Stomach (tissue), 19 donors: ENCODE results near the gene JRKL. TPM values are rescaled to one million over a fixed set of nuclear protein-coding genes. Genes with fewer than 3 reads are reported as not detected.

Experiments
- DNase-seq, 2 donors: peaks; one replicate each; pipeline versions ENCODE4 v3.0.0 to v3.0.0-alpha.2; 2013 to 2019
- H3K27ac ChIP-seq, 5 donors: fragments of 200-600 bp in 4 of 5; sonication (generic) in 4 of 5; one replicate each; pipeline ENCODE4 v1.5.1; 2013 to 2019; ENCODE audit warnings: mild to moderate bottlenecking in 1 of 5, moderate library complexity in 1 of 5
- H3K27me3 ChIP-seq, 3 donors: fragments of 200-600 bp; sonication (generic); one replicate each; pipeline ENCODE4 v1.5.1; 2017 to 2019; ENCODE audit warnings: mixed run types in 1 of 3
- H3K36me3 ChIP-seq, 4 donors: fragments of 200-600 bp; sonication (generic); 1 replicate in 3 of 4; 2 replicates in 1 of 4; pipeline ENCODE4 v1.5.1; 2016 to 2019
- H3K4me1 ChIP-seq, 4 donors: fragments of 200-600 bp; sonication (generic); one replicate each; pipeline ENCODE4 v1.5.1; 2016 to 2019
- H3K4me3 ChIP-seq, 4 donors: fragments of 200-600 bp; sonication (generic) in 3 of 4; one replicate each; pipeline ENCODE4 v1.5.1; 2016 to 2019; ENCODE audit warnings: mild to moderate bottlenecking in 1 of 4
- H3K9me3 ChIP-seq, 4 donors: fragments of 200-600 bp; sonication (generic); one replicate each; pipeline ENCODE4 v1.5.1; 2016 to 2019
- EP300 ChIP-seq: sonication (generic); formaldehyde crosslinking; IDR thresholded peaks from one replicate; pipeline ENCODE4 v1.6.1; 2017; ENCODE audit warnings: antibody characterized with exemption
- POLR2A ChIP-seq, 4 donors: fragments of 450-650 bp; IDR thresholded peaks; one replicate each; pipeline ENCODE4 v1.6.1; 2016; ENCODE audit warnings: antibody characterized with exemption in 4 of 4, control low read depth in 2 of 4, mild to moderate bottlenecking in 1 of 4, moderate library complexity in 1 of 4
- POLR2AphosphoS5 ChIP-seq, 3 donors: sonication (generic); formaldehyde crosslinking; IDR thresholded peaks; one replicate each; pipeline ENCODE4 v1.6.1; 2016; ENCODE audit warnings: antibody characterized with exemption in 3 of 3
- WGBS, 5 donors: extraction: QIAGEN DNeasy Blood & Tissue Kit in 3 of 5; methylation state at CpG; one replicate each; pipeline versions ENCODE4 v1.1.5 to v1.1.7; 2013 to 2018; 5-methylcytosine and 5-hydroxymethylcytosine counted together
- intact Hi-C: fragments of 100-400 bp; cut with DNase I; formaldehyde crosslinking; loops from one replicate; pipeline ENCODE4 v1.15.1; 2023; ENCODE audit warnings: low total_unique reads
- long read RNA-seq, 10 donors: transcript quantifications; one replicate each; lab custom pipeline, GENCODE V29; 2026
- polyA plus RNA-seq, 3 donors: library from polyadenylated mRNA; stranded (reverse); fragments of 200-250 nt; gene quantifications; one replicate each; pipeline ENCODE4 v1.2.3, GENCODE V29; 2013
- total RNA-seq, 5 donors: library from RNA; depleted of rRNA; stranded (reverse); fragments of >200 nt; gene quantifications; one replicate each; pipeline versions ENCODE4 v1.1.0 to v1.2.3, GENCODE V29; 2014 to 2016
- TF ChIP-seq, protein P1 (sequence below), 7 experiments: fragments of 450-650 bp in 4 of 7; fragments of 200-600 bp in 3 of 7; sonication (generic) in 3 of 7; IDR thresholded peaks; one replicate each; pipeline ENCODE4 v1.5.1; 2016 to 2019; ENCODE audit warnings: antibody characterized with exemption in 7 of 7, control low read depth in 2 of 7, mild to moderate bottlenecking in 1 of 7
- donor health status: healthy with polysubstance abuse.
- donor health status: Bipolar disorder and iron deficiency.
- donor health status: healthy.

Gene JRKL
- total RNA-seq (10 to 100 TPM in 1 of 5 donors, 1 to 10 TPM in 4; 3.3 to 11.9 (median 5.3) TPM), polyA plus RNA-seq (1 to 10 TPM; 2.7 to 4.7 (median 4.0) TPM)
- long read RNA-seq, donor 1, partial matches to known transcripts = 0 of 2 reads
- long read RNA-seq, donor 1, other reads (novel, unspliced or antisense) = 0 of 2 reads
- long read RNA-seq, donor 2, partial matches to known transcripts = 0 of 1 reads
- long read RNA-seq, donor 2, other reads (novel, unspliced or antisense) = 0 of 1 reads
- long read RNA-seq, donor 3 = 0 reads
- long read RNA-seq, donor 4 = 0 reads
- long read RNA-seq, donor 5, partial matches to known transcripts = 0 of 2 reads
- long read RNA-seq, donor 5, other reads (novel, unspliced or antisense) = 0 of 2 reads
- long read RNA-seq, donor 6, transcript JRKL-201 (2 exons, 2,855 nt) = major isoform, 7 of 7 reads
- long read RNA-seq, donor 6, partial matches to known transcripts = 0 of 7 reads
- long read RNA-seq, donor 6, other reads (novel, unspliced or antisense) = 0 of 7 reads
- long read RNA-seq, donor 7, partial matches to known transcripts = 0 of 1 reads
- long read RNA-seq, donor 7, other reads (novel, unspliced or antisense) = 0 of 1 reads
- long read RNA-seq, donor 8, partial matches to known transcripts = 0 of 3 reads
- long read RNA-seq, donor 8, other reads (novel, unspliced or antisense) = 0 of 3 reads
- long read RNA-seq, donor 9, partial matches to known transcripts = 6 of 8 reads
- long read RNA-seq, donor 9, other reads (novel, unspliced or antisense) = 0 of 8 reads
- long read RNA-seq, donor 10, partial matches to known transcripts = 0 of 1 reads
- long read RNA-seq, donor 10, other reads (novel, unspliced or antisense) = 0 of 1 reads

- intact Hi-C loops = no loop called here
- Histone ChIP-seq H3K4me1 (peaks cover 6 to 43% (median 22%) of the 10 kb centered on the region in 4 donors), H3K36me3 (no peaks in the 10 kb centered on the region), H3K27me3 (no peaks in the 10 kb centered on the region), H3K9me3 (no peaks in the 10 kb centered on the region), H3K4me3 (peak within 1 kb of the TSS; percentile 71 to 90 (median 78)), H3K27ac (peak within 1 kb of the TSS; percentile 89 to 95 (median 93))
- 0 to 1% (median 0%) methylated on average over 37 to 53 of the region's 53 CpGs for WGBS, 5 donors
- peak; percentile 98 to 99 for DNase-seq
- no peak for TF ChIP-seq EP300
- TF ChIP-seq, protein P1, sequence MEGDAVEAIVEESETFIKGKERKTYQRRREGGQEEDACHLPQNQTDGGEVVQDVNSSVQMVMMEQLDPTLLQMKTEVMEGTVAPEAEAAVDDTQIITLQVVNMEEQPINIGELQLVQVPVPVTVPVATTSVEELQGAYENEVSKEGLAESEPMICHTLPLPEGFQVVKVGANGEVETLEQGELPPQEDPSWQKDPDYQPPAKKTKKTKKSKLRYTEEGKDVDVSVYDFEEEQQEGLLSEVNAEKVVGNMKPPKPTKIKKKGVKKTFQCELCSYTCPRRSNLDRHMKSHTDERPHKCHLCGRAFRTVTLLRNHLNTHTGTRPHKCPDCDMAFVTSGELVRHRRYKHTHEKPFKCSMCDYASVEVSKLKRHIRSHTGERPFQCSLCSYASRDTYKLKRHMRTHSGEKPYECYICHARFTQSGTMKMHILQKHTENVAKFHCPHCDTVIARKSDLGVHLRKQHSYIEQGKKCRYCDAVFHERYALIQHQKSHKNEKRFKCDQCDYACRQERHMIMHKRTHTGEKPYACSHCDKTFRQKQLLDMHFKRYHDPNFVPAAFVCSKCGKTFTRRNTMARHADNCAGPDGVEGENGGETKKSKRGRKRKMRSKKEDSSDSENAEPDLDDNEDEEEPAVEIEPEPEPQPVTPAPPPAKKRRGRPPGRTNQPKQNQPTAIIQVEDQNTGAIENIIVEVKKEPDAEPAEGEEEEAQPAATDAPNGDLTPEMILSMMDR (IDR thresholded peaks at IDR 0.05) = peak in 2 of 7 experiments; percentile 3 to 26
- peak; percentile 87 to 97 (median 93) for TF ChIP-seq POLR2AphosphoS5 (IDR thresholded peaks at IDR 0.05)
- TF ChIP-seq POLR2A (IDR thresholded peaks at IDR 0.05) = peak in 2 of 4 donors; percentile 82 to 83
These were observed at the start of gene JRKL, which contains the start of gene CCDC82 for GRCh38 chr11:96389720-96390487. Gene JRKL (plus strand): TSS chr11:96390013. CDS start chr11:96390650, 637 bp downstream. Gene CCDC82 (minus strand): TSS chr11:96389912. CDS start chr11:96384747, 5,165 bp downstream.

GRCh38 chr11:96340555-96340885 lies 49.3 kb upstream of the JRKL start:
- Histone ChIP-seq H3K27ac (peak overlapping the region; percentile 25 to 90 (median 86)), H3K36me3 (no peaks in the 10 kb centered on the region), H3K4me3 (peak overlapping the region; percentile 61 to 79 (median 66)), H3K27me3 (no peaks in the 10 kb centered on the region), H3K4me1 (peaks cover 42 to 61% (median 53%) of the 10 kb centered on the region in 4 donors), H3K9me3 (no peaks in the 10 kb centered on the region)
- whole genome bisulfite sequencing, 5 donors = 61 to 82% (median 62%) methylated on average over 4 of the region's 4 CpGs
- intact Hi-C loops = loop anchor here (5.0 kb wide), 1 partner anchor 288 kb away; no protein-coding TSS in a partner anchor
- no peak for TF ChIP-seq EP300
- DNase-seq = peak in 1 of 2 donors; percentile 34

GRCh38 chr11:96341211-96342013 lies 48.4 kb upstream of the JRKL start:
- intact Hi-C loops = loop anchor here (5.0 kb wide), 1 partner anchor 289 kb away; no protein-coding TSS in a partner anchor
- peaks cover 39 to 60% (median 52%) of the 10 kb centered on the region in 4 donors for H3K4me1 ChIP-seq

More at GRCh38 chr11:96341211-96342013, 48.4 kb upstream of the JRKL start:
- H3K4me3 ChIP-seq = peak overlapping the region; percentile 61 to 79 (median 66)
- whole genome bisulfite sequencing, 5 donors = 9 to 17% (median 15%) methylated on average over 7 to 26 of the region's 26 CpGs
- TF ChIP-seq, protein P1 (IDR thresholded peaks at IDR 0.05) = peak in 2 of 7 experiments; percentile 24 to 53
- TF ChIP-seq EP300 (no peak), POLR2A (IDR thresholded peaks at IDR 0.05) (no peak), POLR2AphosphoS5 (IDR thresholded peaks at IDR 0.05) (peak in 2 of 3 donors; percentile 32 to 49)
- no peaks in the 10 kb centered on the region for H3K36me3 ChIP-seq
- no peaks in the 10 kb centered on the region for H3K9me3 ChIP-seq
- DNase-seq = peak; percentile 60 to 87
- H3K27ac ChIP-seq = peak overlapping the region; percentile 70 to 90 (median 86)
- no peaks in the 10 kb centered on the region for H3K27me3 ChIP-seq
